ENCODE results near the gene DMD.

DNA sequence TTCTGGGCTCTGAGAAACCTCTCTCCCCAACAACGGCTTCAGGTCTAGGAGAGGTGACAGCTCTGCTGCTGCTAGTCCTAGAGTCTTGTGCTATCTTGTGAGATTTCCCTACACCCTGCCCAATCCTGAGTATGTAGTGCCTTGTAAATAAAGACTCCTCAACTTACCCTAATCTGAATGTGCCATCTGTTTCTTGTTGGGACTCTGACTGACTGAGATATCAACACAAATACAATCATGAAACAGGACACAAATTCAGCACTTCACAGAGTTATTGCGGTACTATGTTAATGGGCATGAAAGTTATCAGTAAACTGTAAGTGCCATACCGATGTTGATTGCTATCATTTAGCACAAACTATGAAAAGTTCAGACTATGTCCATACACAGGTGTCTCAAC is 1610.5 kb downstream of the DMD start:
- TF ChIP-seq, protein P1, sequence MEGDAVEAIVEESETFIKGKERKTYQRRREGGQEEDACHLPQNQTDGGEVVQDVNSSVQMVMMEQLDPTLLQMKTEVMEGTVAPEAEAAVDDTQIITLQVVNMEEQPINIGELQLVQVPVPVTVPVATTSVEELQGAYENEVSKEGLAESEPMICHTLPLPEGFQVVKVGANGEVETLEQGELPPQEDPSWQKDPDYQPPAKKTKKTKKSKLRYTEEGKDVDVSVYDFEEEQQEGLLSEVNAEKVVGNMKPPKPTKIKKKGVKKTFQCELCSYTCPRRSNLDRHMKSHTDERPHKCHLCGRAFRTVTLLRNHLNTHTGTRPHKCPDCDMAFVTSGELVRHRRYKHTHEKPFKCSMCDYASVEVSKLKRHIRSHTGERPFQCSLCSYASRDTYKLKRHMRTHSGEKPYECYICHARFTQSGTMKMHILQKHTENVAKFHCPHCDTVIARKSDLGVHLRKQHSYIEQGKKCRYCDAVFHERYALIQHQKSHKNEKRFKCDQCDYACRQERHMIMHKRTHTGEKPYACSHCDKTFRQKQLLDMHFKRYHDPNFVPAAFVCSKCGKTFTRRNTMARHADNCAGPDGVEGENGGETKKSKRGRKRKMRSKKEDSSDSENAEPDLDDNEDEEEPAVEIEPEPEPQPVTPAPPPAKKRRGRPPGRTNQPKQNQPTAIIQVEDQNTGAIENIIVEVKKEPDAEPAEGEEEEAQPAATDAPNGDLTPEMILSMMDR (IDR thresholded peaks at IDR 0.05; ENCODE audit: poor library complexity, severe bottlenecking): no peak
- TF ChIP-seq POLR2AphosphoS5 (IDR thresholded peaks at IDR 0.05): no peak
- TF ChIP-seq TAF1 (IDR thresholded peaks at IDR 0.05; ENCODE audit: low read depth): no peak
- no peak for TF ChIP-seq EZH2 (IDR thresholded peaks at IDR 0.05; ENCODE audit: borderline replicate concordance, insufficient read depth, low read length, poor library complexity, severe bottlenecking)
- no peak for TF ChIP-seq SMC3 (conservative IDR thresholded peaks at IDR 0.05; ENCODE audit: poor library complexity)
- no peak for TF ChIP-seq EP300 (conservative IDR thresholded peaks at IDR 0.05; ENCODE audit: poor library complexity, severe bottlenecking)
- TF ChIP-seq RAD21 (conservative IDR thresholded peaks at IDR 0.05): no peak
